ENCODE results near the gene IGF2BP1. TPM values are rescaled to one million over a fixed set of nuclear protein-coding genes. Genes with fewer than 3 reads are reported as not detected.
"Not testable (repeated sequence)": the region's sequence is repeated elsewhere in the genome, so short reads cannot be mapped to it uniquely, and the experiment has no call there.

Gene IGF2BP1
- total and polyA plus RNA-seq, 2 donors: 0.07 to 10.9 TPM

DNA sequence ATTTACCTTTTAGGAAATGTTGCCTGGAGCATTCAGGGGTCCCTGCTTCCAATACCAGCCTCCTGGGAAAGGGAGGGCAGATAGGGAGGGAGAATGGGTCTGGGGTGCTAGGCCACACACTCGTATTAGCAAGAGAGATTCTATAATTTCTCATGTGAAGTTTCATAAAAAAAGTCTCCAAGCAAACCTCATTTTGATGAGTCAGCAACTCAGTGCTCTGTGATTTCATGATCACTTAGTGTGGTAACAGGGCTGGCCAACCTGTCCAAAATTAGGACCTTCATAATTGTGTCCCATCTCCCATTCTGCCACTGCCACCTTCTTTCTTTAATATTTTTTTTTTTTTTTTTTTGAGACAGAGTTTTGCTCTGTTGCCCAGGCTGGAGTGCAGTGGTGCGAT lies 41.4 kb downstream of the IGF2BP1 start:
- 85% methylated on average over 1 of the region's 2 CpGs for WGBS
- H3K36me3 ChIP-seq (ENCODE audit: control insufficient read depth in 2 of 2, insufficient read depth in 2 of 2, low read length in 1 of 2): peaks cover 0 to 79% of the 10 kb centered on the region in 2 donors
- H3K27me3 ChIP-seq (ENCODE audit: control insufficient read depth in 2 of 2, insufficient read depth in 1 of 2, low read length in 1 of 2): no peaks in the 10 kb centered on the region

DNA sequence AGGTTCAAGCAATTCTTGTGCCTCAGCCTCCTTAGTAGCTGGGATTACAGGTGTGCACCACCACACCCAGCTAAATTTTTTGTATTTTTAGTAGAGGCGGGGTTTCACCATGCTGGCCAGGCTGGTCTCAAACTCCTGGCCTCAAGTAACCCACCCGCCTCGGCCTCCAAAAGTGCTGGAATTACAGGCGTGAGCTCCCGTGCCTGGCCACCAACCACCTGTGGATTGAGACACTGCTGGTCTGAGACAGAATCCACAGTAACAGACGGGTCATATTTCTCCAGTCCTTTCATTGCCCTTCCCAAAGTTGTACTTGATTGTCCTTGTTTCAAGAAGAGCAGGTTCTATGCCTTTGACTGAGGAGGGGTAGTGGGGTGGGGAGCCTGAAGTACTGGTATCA lies 42.3 kb downstream of the IGF2BP1 start:
- 96% methylated on average over 6 of the region's 6 CpGs for whole genome bisulfite sequencing
- H3K27me3 ChIP-seq (ENCODE audit: control insufficient read depth in 2 of 2, insufficient read depth in 1 of 2, low read length in 1 of 2); DNase-seq (ENCODE audit: low read depth in 6 of 9, low spot score in 9 of 9); H3K27ac ChIP-seq (ENCODE audit: low read depth in 1 of 2, low read length in 1 of 2); H3K9me3 ChIP-seq (ENCODE audit: control insufficient read depth in 2 of 2, insufficient read depth in 1 of 2, low read length in 1 of 2); H3K4me3 ChIP-seq (ENCODE audit: low read length in 2 of 2); H3K4me1 ChIP-seq (ENCODE audit: control insufficient read depth in 2 of 2, insufficient read depth in 2 of 2, low read length in 2 of 2): not testable (repeated sequence)
- H3K36me3 ChIP-seq (ENCODE audit: control insufficient read depth in 2 of 2, insufficient read depth in 2 of 2, low read length in 1 of 2): peaks cover 0 to 80% of the 10 kb centered on the region in 2 donors

More for the DNA sequence above, 41.4 kb downstream of the IGF2BP1 start:
- no peak overlapping the region for H3K27ac ChIP-seq (ENCODE audit: low read depth in 1 of 2, low read length in 1 of 2)
- H3K9me3 ChIP-seq (ENCODE audit: control insufficient read depth in 2 of 2, insufficient read depth in 1 of 2, low read length in 1 of 2): peaks cover 0 to 9% of the 10 kb centered on the region in 2 donors
- H3K4me1 ChIP-seq (ENCODE audit: control insufficient read depth in 2 of 2, insufficient read depth in 2 of 2, low read length in 2 of 2): no peaks in the 10 kb centered on the region
- DNase-seq (ENCODE audit: low read depth in 6 of 9, low spot score in 9 of 9): no peak
- no peak overlapping the region for H3K4me3 ChIP-seq (ENCODE audit: low read length in 2 of 2)

DNA sequence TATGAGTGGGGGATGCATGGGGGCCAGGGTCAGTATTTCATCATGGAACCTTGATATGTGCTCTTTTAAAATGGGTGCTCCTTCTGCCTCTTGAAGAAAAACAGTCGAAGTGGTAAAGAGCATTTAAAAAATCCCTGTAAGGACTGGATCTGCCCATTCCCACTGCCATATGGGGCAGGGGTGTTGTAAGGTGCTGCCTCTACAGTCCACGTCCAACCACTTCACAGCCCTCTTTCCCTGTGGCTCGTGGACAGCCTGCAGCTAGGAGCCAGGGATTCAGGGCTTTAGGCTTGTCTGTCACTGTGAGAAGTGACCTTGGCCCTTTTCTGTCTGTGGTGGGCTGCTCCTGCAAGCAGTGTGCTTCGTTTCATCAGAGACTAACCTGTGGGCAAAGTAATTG lies 44.3 kb downstream of the IGF2BP1 start:
- DNase-seq (ENCODE audit: low read depth in 6 of 9, low spot score in 9 of 9): no peak
- WGBS: 87% methylated on average over 4 of the region's 4 CpGs
- no peaks in the 10 kb centered on the region for H3K4me1 ChIP-seq (ENCODE audit: control insufficient read depth in 2 of 2, insufficient read depth in 2 of 2, low read length in 2 of 2)
- no peaks in the 10 kb centered on the region for H3K27me3 ChIP-seq (ENCODE audit: control insufficient read depth in 2 of 2, insufficient read depth in 1 of 2, low read length in 1 of 2)
- no peaks in the 10 kb centered on the region for H3K9me3 ChIP-seq (ENCODE audit: control insufficient read depth in 2 of 2, insufficient read depth in 1 of 2, low read length in 1 of 2)
- H3K27ac ChIP-seq (ENCODE audit: low read depth in 1 of 2, low read length in 1 of 2): no peak overlapping the region
- no peak overlapping the region for H3K4me3 ChIP-seq (ENCODE audit: low read length in 2 of 2)
- H3K36me3 ChIP-seq (ENCODE audit: control insufficient read depth in 2 of 2, insufficient read depth in 2 of 2, low read length in 1 of 2): peaks cover 0 to 87% of the 10 kb centered on the region in 2 donors

DNA sequence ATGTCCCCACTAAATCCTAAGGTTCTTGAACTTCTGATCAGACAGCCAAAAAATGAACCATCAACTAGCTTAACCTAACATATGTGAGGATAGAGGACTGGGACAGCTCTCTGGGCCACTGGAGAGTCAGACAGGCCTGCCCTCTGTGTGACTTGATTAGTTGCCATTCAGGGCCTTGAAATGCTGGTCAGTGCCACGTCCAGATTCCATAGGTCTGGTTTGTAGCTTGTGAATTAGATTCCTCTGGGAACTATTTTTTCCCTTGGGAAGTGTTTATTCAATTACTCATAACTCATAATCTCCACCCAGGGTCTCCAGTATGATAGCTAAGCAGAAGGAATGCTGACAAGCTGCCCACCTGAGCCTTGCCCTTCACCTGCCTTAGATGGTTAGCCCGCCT lies 48.2 kb downstream of the IGF2BP1 start:
- Histone ChIP-seq H3K9me3 (ENCODE audit: control insufficient read depth in 2 of 2, insufficient read depth in 1 of 2, low read length in 1 of 2) (no peaks in the 10 kb centered on the region), H3K27ac (ENCODE audit: low read depth in 1 of 2, low read length in 1 of 2) (no peak overlapping the region), H3K4me1 (ENCODE audit: control insufficient read depth in 2 of 2, insufficient read depth in 2 of 2, low read length in 2 of 2) (no peaks in the 10 kb centered on the region), H3K36me3 (ENCODE audit: control insufficient read depth in 2 of 2, insufficient read depth in 2 of 2, low read length in 1 of 2) (peaks cover 0 to 91% of the 10 kb centered on the region in 2 donors), H3K4me3 (ENCODE audit: low read length in 2 of 2) (no peak overlapping the region), H3K27me3 (ENCODE audit: control insufficient read depth in 2 of 2, insufficient read depth in 1 of 2, low read length in 1 of 2) (no peaks in the 10 kb centered on the region)
- WGBS: 75% methylated on average over 2 of the region's 2 CpGs
- no peak for DNase-seq (ENCODE audit: low read depth in 6 of 9, low spot score in 9 of 9)

DNA sequence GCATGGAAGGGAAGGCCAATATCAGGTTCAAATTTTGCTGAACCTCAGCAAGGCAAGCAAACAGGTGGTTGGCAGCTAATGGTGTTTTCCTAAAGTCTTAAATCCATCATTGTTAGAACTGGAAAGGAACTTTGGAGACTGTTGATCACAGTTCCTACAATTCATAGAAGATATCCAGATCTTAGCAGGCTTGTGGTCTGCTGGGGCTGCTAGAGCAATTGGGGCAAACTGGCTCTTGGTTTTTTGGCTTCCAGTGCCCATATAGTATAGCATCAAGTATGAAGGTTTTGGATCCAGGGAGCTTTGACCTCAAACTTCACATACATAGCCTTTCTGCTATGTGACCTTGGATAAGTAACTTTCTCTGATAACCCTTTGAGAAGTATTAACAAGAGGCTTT lies 49.7 kb downstream of the IGF2BP1 start:
- Histone ChIP-seq H3K27ac (ENCODE audit: low read depth in 1 of 2, low read length in 1 of 2) (no peak overlapping the region), H3K4me3 (ENCODE audit: low read length in 2 of 2) (no peak overlapping the region), H3K4me1 (ENCODE audit: control insufficient read depth in 2 of 2, insufficient read depth in 2 of 2, low read length in 2 of 2) (no peaks in the 10 kb centered on the region), H3K36me3 (ENCODE audit: control insufficient read depth in 2 of 2, insufficient read depth in 2 of 2, low read length in 1 of 2) (peaks cover 0 to 90% of the 10 kb centered on the region in 2 donors), H3K9me3 (ENCODE audit: control insufficient read depth in 2 of 2, insufficient read depth in 1 of 2, low read length in 1 of 2) (no peaks in the 10 kb centered on the region), H3K27me3 (ENCODE audit: control insufficient read depth in 2 of 2, insufficient read depth in 1 of 2, low read length in 1 of 2) (no peaks in the 10 kb centered on the region)
- DNase-seq (ENCODE audit: low read depth in 6 of 9, low spot score in 9 of 9): no peak

DNA sequence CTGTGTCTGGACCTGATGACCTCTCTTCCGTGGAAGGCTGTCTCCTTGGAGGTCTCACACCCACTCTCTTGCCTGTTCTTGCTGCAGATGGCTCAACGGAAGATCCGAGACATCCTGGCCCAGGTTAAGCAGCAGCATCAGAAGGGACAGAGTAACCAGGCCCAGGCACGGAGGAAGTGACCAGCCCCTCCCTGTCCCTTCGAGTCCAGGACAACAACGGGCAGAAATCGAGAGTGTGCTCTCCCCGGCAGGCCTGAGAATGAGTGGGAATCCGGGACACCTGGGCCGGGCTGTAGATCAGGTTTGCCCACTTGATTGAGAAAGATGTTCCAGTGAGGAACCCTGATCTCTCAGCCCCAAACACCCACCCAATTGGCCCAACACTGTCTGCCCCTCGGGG lies 52.1 kb downstream of the IGF2BP1 start:
- H3K36me3 ChIP-seq (ENCODE audit: control insufficient read depth in 2 of 2, insufficient read depth in 2 of 2, low read length in 1 of 2): peaks cover 0 to 77% of the 10 kb centered on the region in 2 donors
- H3K27me3 ChIP-seq (ENCODE audit: control insufficient read depth in 2 of 2, insufficient read depth in 1 of 2, low read length in 1 of 2): no peaks in the 10 kb centered on the region
- H3K4me3 ChIP-seq (ENCODE audit: low read length in 2 of 2): no peak overlapping the region
- no peak for DNase-seq (ENCODE audit: low read depth in 6 of 9, low spot score in 9 of 9)
- H3K9me3 ChIP-seq (ENCODE audit: control insufficient read depth in 2 of 2, insufficient read depth in 1 of 2, low read length in 1 of 2): no peaks in the 10 kb centered on the region
- 96% methylated on average over 11 of the region's 11 CpGs for WGBS
- no peaks in the 10 kb centered on the region for H3K4me1 ChIP-seq (ENCODE audit: control insufficient read depth in 2 of 2, insufficient read depth in 2 of 2, low read length in 2 of 2)
- no peak overlapping the region for H3K27ac ChIP-seq (ENCODE audit: low read depth in 1 of 2, low read length in 1 of 2)

DNA sequence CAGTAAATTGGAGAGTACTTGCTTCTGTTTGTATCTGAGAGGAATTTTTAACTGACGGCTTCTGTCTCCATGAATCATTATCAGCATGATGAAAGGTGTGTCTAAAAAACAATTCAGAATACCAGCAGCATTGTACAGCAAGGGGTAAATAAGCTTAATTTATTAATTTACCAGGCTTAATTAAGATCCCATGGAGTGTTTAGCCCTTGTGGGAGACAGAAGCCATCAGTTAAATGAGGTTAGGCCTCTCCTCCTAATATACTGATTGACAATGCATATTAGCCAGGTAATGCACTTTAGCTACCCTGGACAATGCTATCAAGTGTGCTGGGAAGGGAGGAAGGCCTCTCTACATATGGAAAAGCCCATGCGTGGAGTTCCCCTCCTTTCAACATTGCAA lies 53.4 kb downstream of the IGF2BP1 start:
- 98% methylated on average over 2 of the region's 2 CpGs for WGBS
- H3K4me1 ChIP-seq (ENCODE audit: control insufficient read depth in 2 of 2, insufficient read depth in 2 of 2, low read length in 2 of 2): no peaks in the 10 kb centered on the region
- no peak overlapping the region for H3K27ac ChIP-seq (ENCODE audit: low read depth in 1 of 2, low read length in 1 of 2)
- no peaks in the 10 kb centered on the region for H3K9me3 ChIP-seq (ENCODE audit: control insufficient read depth in 2 of 2, insufficient read depth in 1 of 2, low read length in 1 of 2)
- no peaks in the 10 kb centered on the region for H3K27me3 ChIP-seq (ENCODE audit: control insufficient read depth in 2 of 2, insufficient read depth in 1 of 2, low read length in 1 of 2)
- H3K36me3 ChIP-seq (ENCODE audit: control insufficient read depth in 2 of 2, insufficient read depth in 2 of 2, low read length in 1 of 2): peaks cover 0 to 65% of the 10 kb centered on the region in 2 donors
- no peak overlapping the region for H3K4me3 ChIP-seq (ENCODE audit: low read length in 2 of 2)
- no peak for DNase-seq (ENCODE audit: low read depth in 6 of 9, low spot score in 9 of 9)

DNA sequence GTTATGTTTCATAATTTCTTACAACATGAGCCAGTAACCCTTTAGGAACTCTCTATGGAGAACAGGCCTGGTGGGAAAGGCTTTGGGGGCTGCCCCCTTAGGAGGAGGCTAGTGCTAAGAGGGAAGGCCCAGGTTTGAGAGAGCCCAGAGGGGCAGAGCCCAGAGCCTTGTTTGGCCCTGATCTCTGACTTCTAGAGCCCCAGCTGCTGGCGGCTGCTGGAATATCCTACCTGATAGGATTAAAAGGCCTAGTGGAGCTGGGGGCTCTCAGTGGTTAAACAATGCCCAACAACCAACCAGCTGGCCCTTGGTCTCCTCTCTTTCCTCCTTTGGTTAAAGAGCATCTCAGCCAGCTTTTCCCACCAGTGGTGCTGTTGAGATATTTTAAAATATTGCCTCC lies 54.1 kb downstream of the IGF2BP1 start:
- H3K9me3 ChIP-seq (ENCODE audit: control insufficient read depth in 2 of 2, insufficient read depth in 1 of 2, low read length in 1 of 2): no peaks in the 10 kb centered on the region
- H3K36me3 ChIP-seq (ENCODE audit: control insufficient read depth in 2 of 2, insufficient read depth in 2 of 2, low read length in 1 of 2): peaks cover 0 to 64% of the 10 kb centered on the region in 2 donors
- no peaks in the 10 kb centered on the region for H3K27me3 ChIP-seq (ENCODE audit: control insufficient read depth in 2 of 2, insufficient read depth in 1 of 2, low read length in 1 of 2)
- no peaks in the 10 kb centered on the region for H3K4me1 ChIP-seq (ENCODE audit: control insufficient read depth in 2 of 2, insufficient read depth in 2 of 2, low read length in 2 of 2)
- no peak for DNase-seq (ENCODE audit: low read depth in 6 of 9, low spot score in 9 of 9)
- no peak overlapping the region for H3K4me3 ChIP-seq (ENCODE audit: low read length in 2 of 2)
- WGBS: 97% methylated on average over 1 of the region's 1 CpG
- no peak overlapping the region for H3K27ac ChIP-seq (ENCODE audit: low read depth in 1 of 2, low read length in 1 of 2)

DNA sequence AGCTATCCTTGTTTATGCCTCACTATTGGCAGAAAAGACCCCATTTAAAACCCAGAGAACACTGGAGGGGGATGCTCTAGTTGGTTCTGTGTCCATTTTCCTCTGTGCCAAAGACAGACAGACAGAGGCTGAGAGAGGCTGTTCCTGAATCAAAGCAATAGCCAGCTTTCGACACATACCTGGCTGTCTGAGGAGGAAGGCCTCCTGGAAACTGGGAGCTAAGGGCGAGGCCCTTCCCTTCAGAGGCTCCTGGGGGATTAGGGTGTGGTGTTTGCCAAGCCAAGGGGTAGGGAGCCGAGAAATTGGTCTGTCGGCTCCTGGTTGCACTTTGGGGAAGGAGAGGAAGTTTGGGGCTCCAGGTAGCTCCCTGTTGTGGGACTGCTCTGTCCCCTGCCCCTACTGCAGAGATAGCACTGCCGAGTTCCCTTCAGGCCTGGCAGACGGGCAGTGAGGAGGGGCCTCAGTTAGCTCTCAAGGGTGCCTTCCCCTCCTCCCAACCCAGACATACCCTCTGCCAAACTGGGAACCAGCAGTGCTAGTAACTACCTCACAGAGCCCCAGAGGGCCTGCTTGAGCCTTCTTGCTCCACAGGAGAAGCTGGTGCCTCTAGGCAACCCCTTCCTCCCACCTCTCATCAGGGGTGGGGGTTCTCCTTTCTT lies 56.1 kb downstream of the IGF2BP1 start:
- no peaks in the 10 kb centered on the region for H3K4me1 ChIP-seq (ENCODE audit: control insufficient read depth in 2 of 2, insufficient read depth in 2 of 2, low read length in 2 of 2)
- no peaks in the 10 kb centered on the region for H3K9me3 ChIP-seq (ENCODE audit: control insufficient read depth in 2 of 2, insufficient read depth in 1 of 2, low read length in 1 of 2)
- no peak overlapping the region for H3K27ac ChIP-seq (ENCODE audit: low read depth in 1 of 2, low read length in 1 of 2)
- DNase-seq (ENCODE audit: low read depth in 6 of 9, low spot score in 9 of 9): no peak
- WGBS: 91% methylated on average over 6 of the region's 6 CpGs
- no peak overlapping the region for H3K4me3 ChIP-seq (ENCODE audit: low read length in 2 of 2)
- H3K27me3 ChIP-seq (ENCODE audit: control insufficient read depth in 2 of 2, insufficient read depth in 1 of 2, low read length in 1 of 2): no peaks in the 10 kb centered on the region
- H3K36me3 ChIP-seq (ENCODE audit: control insufficient read depth in 2 of 2, insufficient read depth in 2 of 2, low read length in 1 of 2): peaks cover 0 to 53% of the 10 kb centered on the region in 2 donors
